Measurements from ENCODE around the gene ZNF235. TPM values are rescaled to one million over a fixed set of nuclear protein-coding genes. Genes with fewer than 3 reads are reported as not detected.

ZNF235 gene
- total RNA-seq, 4 donors from 2014 or later = 2.1 to 11.8 (median 7.0) TPM

- H3K27ac ChIP-seq = no peak overlapping the region
- WGBS = 100% methylated on average over 1 of the region's 1 CpG
- H3K4me1 ChIP-seq = no peaks in the 10 kb centered on the region
- no peaks in the 10 kb centered on the region for H3K27me3 ChIP-seq
- no peak for DNase-seq (ENCODE audit: low spot score in 2 of 2)
- H3K36me3 ChIP-seq = peaks cover 95% of the 10 kb centered on the region
- TF ChIP-seq POLR2AphosphoS5 (IDR thresholded peaks at IDR 0.05) (no peak), CTCF (IDR thresholded peaks at IDR 0.05) (no peak), POLR2A (IDR thresholded peaks at IDR 0.05) (no peak), EP300 (IDR thresholded peaks at IDR 0.05) (no peak)
- no peak overlapping the region for H3K4me3 ChIP-seq
- H3K9me3 ChIP-seq = peaks cover 23% of the 10 kb centered on the region
These were observed 27.3 kb upstream of the ZNF235 start for GRCh38 chr19:44332145-44332544.

- Histone ChIP-seq H3K9me3 (peaks cover 51% of the 10 kb centered on the region), H3K4me1 (no peaks in the 10 kb centered on the region), H3K4me3 (no peak overlapping the region), H3K27me3 (no peaks in the 10 kb centered on the region), H3K27ac (no peak overlapping the region), H3K36me3 (no peaks in the 10 kb centered on the region)
- WGBS = 68% methylated on average over 2 of the region's 2 CpGs
- TF ChIP-seq CTCF (IDR thresholded peaks at IDR 0.05) (no peak), POLR2A (IDR thresholded peaks at IDR 0.05) (no peak), EP300 (IDR thresholded peaks at IDR 0.05) (no peak), POLR2AphosphoS5 (IDR thresholded peaks at IDR 0.05) (no peak)
- DNase-seq (ENCODE audit: low spot score in 2 of 2) = no peak
These were observed 11.1 kb upstream of the ZNF235 start for GRCh38 chr19:44315883-44316282.

- H3K4me1 ChIP-seq = no peaks in the 10 kb centered on the region
- no peaks in the 10 kb centered on the region for H3K27me3 ChIP-seq
- no peak overlapping the region for H3K27ac ChIP-seq
- TF ChIP-seq CTCF (IDR thresholded peaks at IDR 0.05) (no peak), POLR2A (IDR thresholded peaks at IDR 0.05) (no peak), EP300 (IDR thresholded peaks at IDR 0.05) (no peak), POLR2AphosphoS5 (IDR thresholded peaks at IDR 0.05) (no peak)
- no peaks in the 10 kb centered on the region for H3K36me3 ChIP-seq
- H3K9me3 ChIP-seq = peaks cover 29% of the 10 kb centered on the region
- H3K4me3 ChIP-seq = no peak overlapping the region
- WGBS = 92% methylated on average over 1 of the region's 1 CpG
- DNase-seq (ENCODE audit: low spot score in 2 of 2) = no peak
These were observed 8.4 kb upstream of the ZNF235 start for GRCh38 chr19:44313231-44313630.

- H3K36me3 ChIP-seq = no peaks in the 10 kb centered on the region
- 84% methylated on average over 3 of the region's 3 CpGs for WGBS
- TF ChIP-seq POLR2AphosphoS5 (IDR thresholded peaks at IDR 0.05) = no peak
- no peak for TF ChIP-seq EP300 (IDR thresholded peaks at IDR 0.05)
- no peak for TF ChIP-seq POLR2A (IDR thresholded peaks at IDR 0.05)
- no peak overlapping the region for H3K27ac ChIP-seq
- peaks cover 4% of the 10 kb centered on the region for H3K9me3 ChIP-seq
- DNase-seq (ENCODE audit: low spot score in 2 of 2) = no peak
- peaks cover 13% of the 10 kb centered on the region for H3K4me1 ChIP-seq
- no peaks in the 10 kb centered on the region for H3K27me3 ChIP-seq
- no peak overlapping the region for H3K4me3 ChIP-seq
These were observed 3.2 kb upstream of the ZNF235 start for GRCh38 chr19:44308011-44308410.

GRCh38 chr19:44306283-44306682 lies 1.5 kb upstream of the ZNF235 start:
- H3K4me3 ChIP-seq = no peak overlapping the region
- peaks cover 11% of the 10 kb centered on the region for H3K36me3 ChIP-seq
- 91% methylated on average over 15 of the region's 15 CpGs for WGBS
- no peak for TF ChIP-seq CTCF (IDR thresholded peaks at IDR 0.05)
- no peak for TF ChIP-seq POLR2A (IDR thresholded peaks at IDR 0.05)
- TF ChIP-seq POLR2AphosphoS5 (IDR thresholded peaks at IDR 0.05) = no peak
- no peak for TF ChIP-seq EP300 (IDR thresholded peaks at IDR 0.05)
- H3K4me1 ChIP-seq = peaks cover 13% of the 10 kb centered on the region
- no peaks in the 10 kb centered on the region for H3K9me3 ChIP-seq
- no peak overlapping the region for H3K27ac ChIP-seq
- H3K27me3 ChIP-seq = no peaks in the 10 kb centered on the region
- DNase-seq (ENCODE audit: low spot score in 2 of 2) = no peak

- Histone ChIP-seq H3K27ac (no peak overlapping the region), H3K4me3 (peak overlapping the region; percentile 82), H3K9me3 (no peaks in the 10 kb centered on the region), H3K27me3 (no peaks in the 10 kb centered on the region), H3K36me3 (peaks cover 16% of the 10 kb centered on the region), H3K4me1 (peaks cover 13% of the 10 kb centered on the region)
- TF ChIP-seq POLR2AphosphoS5 (IDR thresholded peaks at IDR 0.05) (no peak), EP300 (IDR thresholded peaks at IDR 0.05) (no peak), POLR2A (IDR thresholded peaks at IDR 0.05) (no peak), CTCF (IDR thresholded peaks at IDR 0.05) (no peak)
- DNase-seq (ENCODE audit: low spot score in 2 of 2) = no peak
- WGBS = 87% methylated on average over 4 of the region's 4 CpGs
These were observed 632 bp upstream of the ZNF235 start for GRCh38 chr19:44305457-44305856.

Measured in suprapubic skin (tissue), 4 donors.